Neural cell (in vitro differentiated cells): ENCODE measurements around the gene WDSUB1. TPM values are rescaled to one million over a fixed set of nuclear protein-coding genes. Genes with fewer than 3 reads are reported as not detected.

ENCODE experiments used
- H2AFZ ChIP-seq: fragments of 200-600, 300-800 bp; sonication (generic), shearing (Covaris generic); 2 replicates; pipeline ENCODE4 v1.6.0; 2014; ENCODE audit warnings: low read depth, mild to moderate bottlenecking, antibody characterized with exemption, low read length, moderate library complexity
- H3F3A ChIP-seq: fragments of 200-600 bp; shearing (Covaris generic); 2 replicates; pipeline ENCODE4 v1.6.1; 2016; ENCODE audit warnings: mild to moderate bottlenecking, moderate library complexity, mixed read lengths, antibody characterized with exemption, low read length; ENCODE audit not compliant: insufficient read depth, poor library complexity, severe bottlenecking
- H3K27ac ChIP-seq: fragments of 200-600, 300-800 bp; sonication (generic), shearing (Covaris generic); 2 replicates; pipeline ENCODE4 v1.5.1; 2014; ENCODE audit warnings: mild to moderate bottlenecking, low read length, moderate library complexity
- H3K27me3 ChIP-seq: fragments of 300-800, 200-600 bp; sonication (generic), shearing (Covaris generic); 2 replicates; pipeline ENCODE4 v1.6.0; 2014; ENCODE audit warnings: mild to moderate bottlenecking, low read depth, low read length, moderate library complexity; ENCODE audit not compliant: insufficient read depth
- H3K36me3 ChIP-seq: fragments of 300-800, 200-600 bp; sonication (generic), shearing (Covaris generic); 2 replicates; pipeline ENCODE4 v1.5.1; 2014; ENCODE audit warnings: mild to moderate bottlenecking, antibody characterized with exemption, low read length, moderate library complexity; ENCODE audit not compliant: insufficient read depth
- H3K4me2 ChIP-seq: fragments of 300-800, 200-600 bp; sonication (generic), shearing (Covaris generic); 2 replicates; pipeline ENCODE4 v1.6.0; 2014; ENCODE audit warnings: mild to moderate bottlenecking, low read length
- H3K4me3 ChIP-seq: fragments of 300-800, 200-600 bp; sonication (generic), shearing (Covaris generic); 2 replicates; pipeline ENCODE4 v1.5.1; 2014; ENCODE audit warnings: mild to moderate bottlenecking, low read length, moderate library complexity
- H3K79me2 ChIP-seq: fragments of 200-600 bp; shearing (Covaris generic); replicated peaks from 2 replicates; pipeline ENCODE4 v1.6.0; 2014; ENCODE audit warnings: mild to moderate bottlenecking, low read length, moderate library complexity; ENCODE audit not compliant: insufficient read depth
- H3K9ac ChIP-seq: fragments of 300-800, 200-600 bp; sonication (generic), shearing (Covaris generic); 2 replicates; pipeline ENCODE4 v1.6.1; 2016; ENCODE audit warnings: mild to moderate bottlenecking, low read length, mixed read lengths
- H3K9me2 ChIP-seq: fragments of 200-600 bp; shearing (Covaris generic); 2 replicates; pipeline ENCODE4 v1.6.1; 2016; ENCODE audit warnings: mild to moderate bottlenecking, low read length, mixed read lengths; ENCODE audit not compliant: insufficient read depth
- H3K9me3 ChIP-seq: fragments of 200-600, 300-800 bp; sonication (generic), shearing (Covaris generic); 2 replicates; pipeline ENCODE4 v1.6.1; 2016; ENCODE audit warnings: mild to moderate bottlenecking, mixed run types, low read length, moderate library complexity, mixed read lengths
- H4K20me1 ChIP-seq: fragments of 200-600 bp; shearing (Covaris generic); 2 replicates; pipeline ENCODE4 v1.6.1; 2016; ENCODE audit warnings: mild to moderate bottlenecking, mixed run types; ENCODE audit not compliant: insufficient read depth
- EP300 ChIP-seq: fragments of 450-650 bp; conservative IDR thresholded peaks from 2 replicates; pipeline ENCODE4 v1.6.1; 2014; ENCODE audit warnings: antibody characterized with exemption, mild to moderate bottlenecking, moderate library complexity; ENCODE audit not compliant: poor library complexity, severe bottlenecking
- MXI1 ChIP-seq: fragments of 450-650 bp; conservative IDR thresholded peaks from 2 replicates; pipeline ENCODE4 v1.6.1; 2014; ENCODE audit warnings: antibody characterized with exemption, mild to moderate bottlenecking; ENCODE audit not compliant: poor library complexity, severe bottlenecking
- POLR2AphosphoS5 ChIP-seq: IDR thresholded peaks from 2 replicates; pipeline ENCODE4 v1.6.1; 2012
- SMC3 ChIP-seq: fragments of 450-650 bp; conservative IDR thresholded peaks from 2 replicates; pipeline ENCODE4 v1.6.1; 2014; ENCODE audit warnings: antibody characterized with exemption, mild to moderate bottlenecking, moderate library complexity; ENCODE audit not compliant: poor library complexity
- TAF1 ChIP-seq: IDR thresholded peaks from 2 replicates; pipeline ENCODE4 v1.6.1; 2012; ENCODE audit warnings: low read depth
- polyA minus RNA-seq: library from RNA; depleted of rRNA, polyadenylated mRNA; stranded (reverse); fragments of >200 nt; gene quantifications from 2 replicates; pipeline ENCODE4 v1.2.3, GENCODE V29; 2014
- polyA plus RNA-seq: library from polyadenylated mRNA; depleted of rRNA; stranded (reverse); fragments of >200 nt; gene quantifications from 2 replicates; pipeline ENCODE4 v1.2.3, GENCODE V29; 2014
- TF ChIP-seq, protein P1 (sequence below): IDR thresholded peaks from 2 replicates; pipeline ENCODE4 v1.6.1; 2012; ENCODE audit warnings: borderline replicate concordance
- TF ChIP-seq, protein P2 (sequence below): fragments of 450-650 bp; IDR thresholded peaks from 2 replicates; pipeline ENCODE4 v1.5.1; 2014; ENCODE audit warnings: antibody characterized with exemption, mild to moderate bottlenecking, moderate library complexity; ENCODE audit not compliant: poor library complexity, severe bottlenecking

Gene WDSUB1
- 10.8 and 11.1 TPM in 2 replicates for polyA plus RNA-seq
- polyA minus RNA-seq = 6.1 and 10.1 TPM in 2 replicates

DNA sequence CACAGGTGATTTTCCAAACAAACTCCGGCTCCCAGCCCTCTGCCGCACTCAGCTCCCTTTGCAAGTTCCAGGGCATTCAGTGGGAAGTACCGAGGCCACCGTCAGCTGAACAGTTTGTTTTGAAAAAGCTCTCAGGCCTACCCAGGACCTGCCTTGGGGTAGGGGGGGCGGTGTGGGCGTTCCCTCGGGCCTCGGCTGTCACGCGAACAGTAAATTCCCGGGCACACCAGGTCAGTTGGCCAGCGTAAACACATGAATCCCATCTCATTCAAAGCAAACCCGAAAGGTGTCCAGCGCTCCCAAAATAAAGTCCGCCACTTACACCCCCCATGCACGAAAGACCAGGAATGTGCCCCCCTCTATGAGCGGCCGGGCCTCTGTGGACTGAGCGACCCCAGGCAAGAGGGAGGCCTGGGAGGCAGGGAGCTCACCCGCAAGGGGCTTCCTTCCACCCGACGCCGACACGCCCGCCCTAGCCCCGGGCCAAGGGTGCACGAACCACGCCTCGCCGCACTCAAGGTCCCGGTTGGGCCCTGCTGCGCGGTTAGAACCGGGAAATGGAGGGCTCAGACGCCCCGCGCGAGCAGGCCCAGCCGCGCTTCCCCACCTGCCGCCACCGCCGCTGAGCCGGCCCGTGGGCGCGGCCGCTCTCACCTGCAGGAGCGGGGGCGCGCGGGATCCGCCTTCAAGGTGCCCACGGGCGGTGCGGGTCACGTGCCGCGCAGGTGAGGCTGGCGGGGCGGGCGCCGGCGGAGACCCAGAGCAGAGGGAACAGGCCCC is at the start of gene WDSUB1:
WDSUB1 (minus strand) TSS at position 775 of the 780 bp plus-strand sequence. CDS start 3,634 bp downstream, outside the sequence.
- no peaks in the 10 kb centered on the region for H3K79me2 ChIP-seq
- TF ChIP-seq TAF1 = no peak
- TF ChIP-seq EP300 = peak; percentile 27
- TF ChIP-seq MXI1 = peak; percentile 67

DNA sequence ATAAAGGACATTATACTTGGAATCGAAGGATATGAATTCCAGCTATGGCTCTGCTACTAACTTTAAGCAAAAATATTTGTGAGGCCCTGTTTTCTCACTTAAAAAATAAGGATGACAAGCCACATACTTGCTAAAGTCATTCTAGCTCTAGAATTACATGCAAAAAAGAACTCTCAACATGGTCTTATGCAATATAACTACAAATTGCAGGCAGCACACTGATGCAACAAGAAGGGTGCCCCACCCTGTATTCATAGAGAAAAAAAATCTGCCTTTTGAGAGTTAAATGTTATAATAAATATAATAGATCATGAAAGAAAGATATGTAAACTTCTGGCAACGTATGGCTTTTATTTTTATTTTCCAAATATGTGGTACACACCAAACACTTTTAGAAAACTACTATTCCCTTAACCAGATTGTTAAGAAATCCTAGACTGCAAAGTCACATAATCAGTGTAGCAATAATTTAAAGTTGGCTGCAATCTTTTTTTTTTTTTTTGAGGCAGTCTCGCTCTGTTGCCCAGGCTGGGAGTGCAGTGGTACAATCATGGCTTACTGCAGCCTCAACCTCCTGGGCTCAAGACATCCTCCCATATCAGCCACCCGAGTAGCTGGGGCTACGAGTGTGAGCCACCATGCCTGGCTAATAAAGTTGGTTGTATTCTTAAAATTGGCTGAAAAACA is 40.2 kb upstream of the WDSUB1 start:
- H3K9ac ChIP-seq = no peak overlapping the region
- no peaks in the 10 kb centered on the region for H3F3A ChIP-seq
- no peaks in the 10 kb centered on the region for H3K79me2 ChIP-seq
- TF ChIP-seq, protein P1, sequence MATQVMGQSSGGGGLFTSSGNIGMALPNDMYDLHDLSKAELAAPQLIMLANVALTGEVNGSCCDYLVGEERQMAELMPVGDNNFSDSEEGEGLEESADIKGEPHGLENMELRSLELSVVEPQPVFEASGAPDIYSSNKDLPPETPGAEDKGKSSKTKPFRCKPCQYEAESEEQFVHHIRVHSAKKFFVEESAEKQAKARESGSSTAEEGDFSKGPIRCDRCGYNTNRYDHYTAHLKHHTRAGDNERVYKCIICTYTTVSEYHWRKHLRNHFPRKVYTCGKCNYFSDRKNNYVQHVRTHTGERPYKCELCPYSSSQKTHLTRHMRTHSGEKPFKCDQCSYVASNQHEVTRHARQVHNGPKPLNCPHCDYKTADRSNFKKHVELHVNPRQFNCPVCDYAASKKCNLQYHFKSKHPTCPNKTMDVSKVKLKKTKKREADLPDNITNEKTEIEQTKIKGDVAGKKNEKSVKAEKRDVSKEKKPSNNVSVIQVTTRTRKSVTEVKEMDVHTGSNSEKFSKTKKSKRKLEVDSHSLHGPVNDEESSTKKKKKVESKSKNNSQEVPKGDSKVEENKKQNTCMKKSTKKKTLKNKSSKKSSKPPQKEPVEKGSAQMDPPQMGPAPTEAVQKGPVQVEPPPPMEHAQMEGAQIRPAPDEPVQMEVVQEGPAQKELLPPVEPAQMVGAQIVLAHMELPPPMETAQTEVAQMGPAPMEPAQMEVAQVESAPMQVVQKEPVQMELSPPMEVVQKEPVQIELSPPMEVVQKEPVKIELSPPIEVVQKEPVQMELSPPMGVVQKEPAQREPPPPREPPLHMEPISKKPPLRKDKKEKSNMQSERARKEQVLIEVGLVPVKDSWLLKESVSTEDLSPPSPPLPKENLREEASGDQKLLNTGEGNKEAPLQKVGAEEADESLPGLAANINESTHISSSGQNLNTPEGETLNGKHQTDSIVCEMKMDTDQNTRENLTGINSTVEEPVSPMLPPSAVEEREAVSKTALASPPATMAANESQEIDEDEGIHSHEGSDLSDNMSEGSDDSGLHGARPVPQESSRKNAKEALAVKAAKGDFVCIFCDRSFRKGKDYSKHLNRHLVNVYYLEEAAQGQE = no peak
- no peak for TF ChIP-seq EP300
- TF ChIP-seq POLR2AphosphoS5 = no peak
- TF ChIP-seq, protein P2, sequence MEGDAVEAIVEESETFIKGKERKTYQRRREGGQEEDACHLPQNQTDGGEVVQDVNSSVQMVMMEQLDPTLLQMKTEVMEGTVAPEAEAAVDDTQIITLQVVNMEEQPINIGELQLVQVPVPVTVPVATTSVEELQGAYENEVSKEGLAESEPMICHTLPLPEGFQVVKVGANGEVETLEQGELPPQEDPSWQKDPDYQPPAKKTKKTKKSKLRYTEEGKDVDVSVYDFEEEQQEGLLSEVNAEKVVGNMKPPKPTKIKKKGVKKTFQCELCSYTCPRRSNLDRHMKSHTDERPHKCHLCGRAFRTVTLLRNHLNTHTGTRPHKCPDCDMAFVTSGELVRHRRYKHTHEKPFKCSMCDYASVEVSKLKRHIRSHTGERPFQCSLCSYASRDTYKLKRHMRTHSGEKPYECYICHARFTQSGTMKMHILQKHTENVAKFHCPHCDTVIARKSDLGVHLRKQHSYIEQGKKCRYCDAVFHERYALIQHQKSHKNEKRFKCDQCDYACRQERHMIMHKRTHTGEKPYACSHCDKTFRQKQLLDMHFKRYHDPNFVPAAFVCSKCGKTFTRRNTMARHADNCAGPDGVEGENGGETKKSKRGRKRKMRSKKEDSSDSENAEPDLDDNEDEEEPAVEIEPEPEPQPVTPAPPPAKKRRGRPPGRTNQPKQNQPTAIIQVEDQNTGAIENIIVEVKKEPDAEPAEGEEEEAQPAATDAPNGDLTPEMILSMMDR = no peak
- no peak for TF ChIP-seq TAF1
- TF ChIP-seq SMC3 = no peak
- no peak overlapping the region for H3K4me3 ChIP-seq
- H3K9me3 ChIP-seq = no peaks in the 10 kb centered on the region
- H3K27me3 ChIP-seq = no peaks in the 10 kb centered on the region
- no peaks in the 10 kb centered on the region for H3K9me2 ChIP-seq
- H3K36me3 ChIP-seq = peaks cover 10% of the 10 kb centered on the region
- H3K4me2 ChIP-seq = no peak overlapping the region
- no peak overlapping the region for H3K27ac ChIP-seq
- H2AFZ ChIP-seq = no peak overlapping the region
- H4K20me1 ChIP-seq = no peaks in the 10 kb centered on the region

More for the DNA sequence above, at the start of gene WDSUB1:
- H3K27me3 ChIP-seq = no peaks in the 10 kb centered on the region
- H3K27ac ChIP-seq = no peak within 1 kb of the TSS
- H4K20me1 ChIP-seq = no peaks in the 10 kb centered on the region
- no peaks in the 10 kb centered on the region for H3F3A ChIP-seq
- no peaks in the 10 kb centered on the region for H3K9me3 ChIP-seq
- H3K36me3 ChIP-seq = no peaks in the 10 kb centered on the region
- peak within 1 kb of the TSS; percentile 65 for H2AFZ ChIP-seq
- H3K9ac ChIP-seq = peak within 1 kb of the TSS; percentile 63
- H3K4me2 ChIP-seq = peak within 1 kb of the TSS; percentile 76
- no peaks in the 10 kb centered on the region for H3K9me2 ChIP-seq
- H3K4me3 ChIP-seq = peak within 1 kb of the TSS; percentile 88
